Measurements from ENCODE around the gene PELI3.
A peak's percentile ranks its signal among the peaks of the same experiment; 100 is the strongest.
"Not testable (repeated sequence)": the region's sequence is repeated elsewhere in the genome, so short reads cannot be mapped to it uniquely, and the experiment has no call there.

PELI3 gene

DNA sequence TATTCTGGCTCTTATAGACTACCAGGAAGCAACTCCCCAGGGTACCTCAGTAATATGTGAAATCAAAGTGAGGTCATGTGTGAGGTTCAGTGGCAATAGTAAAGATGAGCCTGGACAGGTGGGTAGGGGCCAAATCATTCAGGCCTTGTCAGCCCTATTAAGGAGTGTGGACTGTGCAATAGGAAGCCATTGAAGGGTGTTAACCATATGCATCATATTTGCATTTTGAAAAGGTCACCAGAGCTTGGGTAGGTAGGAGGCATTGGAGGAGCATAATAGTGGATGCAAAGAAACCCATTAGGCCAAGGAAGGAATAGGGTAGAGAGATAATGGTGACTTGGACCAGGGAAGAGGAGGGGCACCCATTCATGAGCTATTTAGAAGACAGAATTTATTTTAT is 19.7 kb upstream of the PELI3 start:
- DNase-seq (ENCODE audit: low spot score), result no peak

DNA sequence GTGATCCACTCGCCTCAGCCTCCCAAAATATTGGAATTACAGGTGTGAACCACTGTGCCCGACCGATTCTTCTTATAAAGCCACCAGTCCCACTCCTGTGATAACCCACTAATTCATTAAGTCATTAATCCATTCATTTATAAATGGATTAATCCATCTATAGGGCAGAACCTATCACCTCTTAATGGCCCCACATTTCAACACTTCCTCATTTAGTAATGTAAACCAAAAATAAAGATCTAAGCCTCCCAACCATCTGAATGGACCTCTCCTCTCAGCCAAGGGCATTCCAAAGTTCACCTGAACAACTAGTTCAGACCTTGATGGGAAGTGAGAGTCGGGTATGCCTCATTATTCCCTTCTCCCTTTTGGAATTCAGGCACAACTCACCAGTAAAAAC is 18.2 kb upstream of the PELI3 start:
- no peak for DNase-seq (ENCODE audit: low spot score)

DNA sequence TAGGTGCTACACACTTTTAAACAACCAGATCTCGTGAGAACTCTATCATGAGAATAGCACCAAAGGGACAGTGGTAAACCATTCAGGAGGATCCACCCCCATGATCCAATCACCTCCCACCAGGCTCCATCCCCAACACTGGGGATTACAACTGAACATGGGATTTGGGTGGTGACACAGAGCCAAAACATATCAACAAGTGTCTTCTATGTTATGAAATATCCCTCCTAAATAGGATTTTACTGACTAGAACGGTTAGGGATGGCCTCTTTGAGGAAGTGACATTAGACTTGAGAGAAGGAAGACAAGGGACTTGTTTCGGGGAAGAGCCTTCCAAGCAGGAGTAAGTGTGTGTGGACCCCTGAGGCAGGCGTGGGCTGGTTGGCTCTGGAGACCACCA is 16.1 kb upstream of the PELI3 start:
- DNase-seq (ENCODE audit: low spot score), result no peak

DNA sequence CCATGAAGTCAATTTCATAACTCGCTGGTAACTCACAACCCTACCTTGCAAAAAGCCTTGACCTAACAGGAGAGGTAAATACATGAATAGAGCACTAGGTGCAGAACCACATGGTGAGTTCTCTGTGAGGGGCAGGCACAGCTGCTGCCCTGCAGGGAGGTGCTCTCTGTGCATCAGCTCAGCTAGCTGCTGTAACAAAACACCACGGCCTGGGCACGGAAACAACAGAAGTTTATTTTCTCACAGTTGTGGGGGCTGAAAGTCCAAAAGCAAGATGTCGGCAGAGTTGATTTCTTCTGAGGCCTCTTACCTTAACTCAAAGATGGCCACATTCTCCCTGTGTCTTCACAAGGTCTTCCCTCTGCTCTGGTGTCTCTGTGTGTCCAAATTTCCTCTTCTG is 15.0 kb upstream of the PELI3 start:
- no peak for DNase-seq (ENCODE audit: low spot score)

DNA sequence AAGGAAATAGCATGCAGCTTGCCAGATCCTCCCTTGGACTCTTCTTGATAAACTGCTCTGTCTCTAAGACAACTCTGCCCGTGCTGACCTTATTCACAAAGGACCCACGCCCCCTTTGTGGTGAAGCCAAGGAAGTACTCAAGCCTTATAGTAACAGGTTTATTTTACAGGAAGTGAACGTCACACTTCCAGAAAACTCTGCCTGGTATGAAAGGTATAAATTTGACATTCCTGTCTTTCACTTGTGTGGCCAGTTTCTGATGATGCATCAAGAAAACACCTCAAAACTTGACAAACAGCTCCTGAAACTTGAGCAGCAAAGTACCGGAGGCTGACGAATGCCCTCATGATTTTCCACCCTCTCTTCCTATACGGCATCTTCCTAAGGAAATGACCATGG is 12.5 kb upstream of the PELI3 start:
- no peak for DNase-seq (ENCODE audit: low spot score)

DNA sequence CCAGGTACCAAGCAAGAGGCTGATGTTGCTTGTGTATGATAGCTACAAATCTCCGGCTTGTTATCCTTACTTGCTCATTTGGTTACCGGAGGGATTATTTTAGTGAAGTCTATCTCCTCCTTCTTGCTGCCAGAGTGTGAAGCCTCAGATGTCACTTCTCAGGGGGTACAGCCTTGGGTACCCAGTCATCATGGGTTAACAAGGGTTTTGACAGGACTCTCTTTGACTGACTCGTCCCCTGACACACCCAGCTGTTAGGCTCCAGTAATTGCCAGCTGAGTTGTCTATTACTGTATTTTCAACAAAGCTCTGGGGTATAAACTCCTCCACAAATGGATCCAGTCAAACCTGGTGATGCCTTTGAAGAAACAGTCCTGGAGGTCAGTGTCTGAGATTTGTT is 11.9 kb upstream of the PELI3 start:
- no peak for DNase-seq (ENCODE audit: low spot score)

DNA sequence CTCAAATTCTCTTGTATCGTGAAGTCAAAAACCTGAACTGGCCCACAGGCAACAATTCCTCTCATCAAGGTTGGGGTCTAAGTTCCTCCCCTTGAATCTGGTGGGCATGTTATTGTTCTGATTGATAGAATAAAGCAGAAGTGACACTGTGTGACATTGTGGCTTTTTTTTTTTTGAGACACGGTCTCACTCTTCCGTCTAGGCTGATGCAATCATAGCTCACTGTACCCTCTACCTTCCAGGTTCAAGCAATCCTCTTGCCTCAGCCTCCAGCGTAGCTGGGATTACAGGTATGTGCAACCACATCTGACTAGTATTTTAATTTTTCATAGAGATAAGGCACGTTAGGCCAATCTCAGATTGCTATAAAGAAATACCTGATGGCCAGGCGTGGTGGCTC is 8.9 kb upstream of the PELI3 start:
- DNase-seq (ENCODE audit: low spot score), result no peak

DNA sequence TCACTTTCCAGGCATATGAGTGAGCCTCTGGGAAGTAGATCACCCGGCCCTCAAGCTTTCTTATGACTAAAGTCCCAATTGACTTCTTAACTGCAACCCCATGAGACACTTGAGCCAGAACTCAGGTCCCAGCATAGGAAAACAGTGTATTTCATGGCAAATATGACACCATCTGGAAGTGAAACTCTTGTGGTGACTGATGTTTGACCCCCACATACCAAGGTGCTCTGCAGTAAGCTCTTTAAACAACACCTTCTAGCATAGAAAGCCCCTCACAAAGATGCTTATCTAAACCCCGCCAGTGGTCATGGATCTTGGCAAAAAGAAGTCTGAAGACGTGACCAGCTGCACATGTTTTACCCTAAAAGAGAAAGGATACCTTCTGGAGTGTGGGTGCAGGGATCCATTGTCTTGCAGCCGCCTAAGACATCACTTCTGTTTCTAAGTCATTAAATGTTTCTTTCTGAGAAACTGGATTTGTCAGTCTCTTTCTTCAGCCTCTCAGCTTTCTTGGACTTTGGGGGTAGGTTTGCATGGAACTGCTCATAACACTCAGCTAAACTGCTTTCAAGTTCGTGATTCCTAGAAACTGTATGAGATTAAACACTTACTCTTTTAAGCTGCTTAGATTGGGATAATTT is 7.4 kb upstream of the PELI3 start:
- no peak for DNase-seq (ENCODE audit: low spot score)

DNA sequence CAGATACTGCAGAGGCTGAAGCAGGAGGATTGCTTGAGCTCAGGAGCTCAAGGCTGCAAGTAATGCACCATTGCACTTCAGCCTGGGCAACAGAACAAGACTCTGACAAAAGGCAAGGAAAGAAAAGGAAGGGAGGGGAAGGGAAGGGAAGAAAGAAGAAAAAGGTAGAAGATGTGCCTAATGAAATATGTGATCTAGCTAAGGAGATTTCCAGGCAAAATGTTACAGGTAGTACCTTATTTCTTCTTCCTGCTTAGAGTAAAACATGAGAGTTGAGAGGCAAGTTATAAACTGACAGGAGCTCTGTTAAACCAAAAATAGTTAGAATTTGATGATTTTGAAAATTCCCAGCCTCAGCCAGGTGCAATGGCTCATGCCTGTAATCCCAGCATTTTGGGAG is 4.7 kb upstream of the PELI3 start:
- no peak for DNase-seq (ENCODE audit: low spot score)

DNA sequence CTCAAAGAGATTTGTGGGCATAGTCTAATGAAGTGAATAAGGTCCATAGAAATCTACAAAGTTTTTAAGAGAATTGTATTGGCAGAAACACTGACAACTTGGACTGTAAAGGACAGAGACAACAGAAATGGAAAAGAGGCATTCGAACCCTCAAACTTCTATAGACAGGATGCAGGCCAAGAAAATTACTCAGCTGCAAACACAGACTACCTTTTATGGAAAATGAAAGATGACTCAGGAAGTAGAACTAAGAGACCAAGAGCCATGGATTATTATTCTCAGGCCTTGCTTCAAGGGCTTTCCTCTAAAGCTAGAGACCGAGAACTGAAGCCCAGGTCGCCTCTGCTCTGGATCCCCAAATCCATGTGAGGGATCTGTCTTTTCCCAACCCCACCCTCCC is 3.8 kb upstream of the PELI3 start:
- no peak for DNase-seq (ENCODE audit: low spot score)

DNA sequence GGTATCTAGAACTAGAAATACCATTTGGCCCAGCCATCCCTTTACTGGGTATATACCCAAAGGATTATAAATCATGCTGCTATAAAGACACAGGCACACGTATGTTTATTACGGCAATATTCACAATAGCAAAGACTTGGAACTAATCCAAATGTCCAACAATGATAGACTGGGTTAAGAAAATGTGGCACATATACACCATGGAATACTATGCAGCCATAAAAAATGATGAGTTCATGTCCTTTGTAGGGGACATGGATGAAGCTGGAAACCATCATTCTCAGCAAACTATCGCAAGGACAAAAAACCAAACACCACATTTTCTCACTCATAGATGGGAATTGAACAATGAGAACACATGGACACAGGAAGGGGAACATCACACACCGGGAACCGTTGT is 2.6 kb upstream of the PELI3 start:
- DNase-seq (ENCODE audit: low spot score), result not testable (repeated sequence)

DNA sequence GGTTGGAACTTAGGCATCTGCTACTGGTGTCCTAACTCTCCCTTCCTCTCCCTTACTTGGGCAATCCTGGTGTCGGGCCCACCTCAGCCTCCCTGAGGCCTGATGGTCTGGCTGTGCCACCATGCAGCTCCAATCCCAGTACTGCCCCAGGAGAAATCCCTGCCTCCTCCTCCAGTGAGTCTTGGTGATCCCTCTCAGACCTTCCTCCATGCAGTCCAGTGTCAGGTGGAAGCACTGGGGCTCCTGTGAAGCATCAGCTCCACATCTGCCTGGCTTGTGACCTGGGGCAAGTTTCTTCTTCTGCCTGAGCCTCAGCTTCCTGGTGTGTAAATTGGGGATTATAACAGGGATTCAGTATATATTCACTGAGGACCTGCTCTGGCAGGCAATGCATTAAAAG is 1.8 kb upstream of the PELI3 start:
- no peak for DNase-seq (ENCODE audit: low spot score)

DNA sequence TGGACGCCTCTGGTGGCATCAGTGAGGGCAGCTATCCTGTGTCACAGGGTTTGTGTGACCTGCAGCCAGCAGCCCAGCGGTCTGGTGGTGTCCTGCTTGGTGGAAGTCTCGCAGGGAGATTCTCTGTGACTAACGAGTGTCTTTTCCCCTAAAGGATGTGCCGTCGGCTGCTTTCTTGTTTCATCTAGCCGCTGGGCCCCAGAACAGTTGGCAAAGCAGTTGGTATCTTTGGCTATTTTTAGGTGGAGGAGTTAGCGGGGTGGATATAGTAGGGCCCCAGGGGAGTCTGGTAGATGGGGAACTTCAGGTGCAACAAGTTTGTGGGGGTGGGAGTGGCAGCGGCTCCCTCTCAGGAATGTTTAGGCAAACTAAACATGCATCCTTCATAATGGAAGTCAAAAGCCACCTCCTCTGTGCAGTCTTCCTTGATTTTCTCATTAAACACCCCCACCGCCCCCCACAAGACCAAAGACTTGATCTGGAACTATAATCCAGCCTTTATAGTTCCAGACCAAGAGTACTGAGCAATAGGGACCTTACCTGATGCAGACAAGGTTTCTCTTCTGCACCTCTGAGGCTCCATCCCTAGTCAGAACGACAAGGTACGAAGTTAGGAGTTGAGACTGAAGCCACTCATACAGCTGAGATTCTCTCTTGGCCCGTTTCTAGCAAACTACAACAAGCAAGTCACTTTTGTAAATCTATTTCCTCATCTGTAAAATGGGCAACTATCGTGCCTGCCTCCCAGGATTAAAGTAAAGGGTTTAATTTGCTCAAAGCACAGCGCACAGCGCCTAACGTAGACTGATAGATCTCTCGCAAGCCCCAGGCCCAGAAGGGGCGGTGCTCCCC is 1.1 kb upstream of the PELI3 start:
- no peak for DNase-seq (ENCODE audit: low spot score)

DNA sequence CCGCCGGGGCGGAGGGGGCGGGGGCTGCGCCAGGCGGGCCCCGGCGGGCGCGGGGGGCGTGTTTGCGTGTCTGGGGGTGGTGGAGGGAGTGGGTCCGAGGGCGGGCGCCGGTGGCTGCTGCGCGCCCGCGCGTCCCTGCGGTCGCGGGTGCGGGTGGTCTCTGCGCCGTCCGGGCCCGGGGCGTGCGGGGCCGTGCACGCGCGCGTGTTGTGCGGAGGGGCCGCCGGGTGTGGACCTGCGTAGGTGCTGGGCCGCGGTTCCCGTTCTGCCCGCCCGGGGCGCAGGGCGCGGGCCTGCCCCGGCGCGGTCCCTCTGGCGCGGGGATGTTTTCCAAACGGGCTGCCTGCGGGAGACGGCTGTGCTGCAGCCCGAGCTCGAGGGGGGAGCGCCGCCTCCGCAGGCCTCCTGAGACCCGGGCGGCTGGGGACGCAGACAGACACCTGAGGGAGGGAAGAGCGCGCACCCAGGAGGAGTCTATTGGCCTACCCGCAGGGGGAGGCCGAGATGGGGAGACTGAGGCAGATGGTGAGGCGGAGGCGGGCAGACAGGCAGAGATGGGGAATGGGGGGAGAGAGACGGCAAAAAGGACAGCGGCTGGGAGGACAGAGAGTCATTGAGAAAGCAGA is 442 bp downstream of the PELI3 start:
- peak; percentile 79 for DNase-seq (ENCODE audit: low spot score)

DNA sequence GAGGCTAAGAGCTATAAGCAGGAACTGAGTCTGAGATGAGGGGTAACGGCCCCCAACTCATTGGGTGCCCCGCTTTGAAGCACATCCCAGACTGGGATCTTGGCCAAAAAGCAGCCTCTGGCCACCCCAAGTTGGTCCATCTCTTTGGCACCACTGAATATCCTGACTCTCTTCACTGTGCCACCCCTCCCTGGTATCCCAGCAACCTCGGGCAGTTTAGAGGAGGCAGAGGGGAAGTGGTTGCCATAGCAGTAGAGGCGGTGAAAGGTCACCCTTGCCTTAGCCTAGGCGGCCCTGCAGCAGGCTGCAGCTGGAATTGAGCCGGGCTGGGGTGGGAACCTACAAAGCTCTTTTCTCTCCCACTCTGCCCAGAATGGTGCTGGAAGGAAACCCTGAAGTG is 1.1 kb downstream of the PELI3 start:
- DNase-seq (ENCODE audit: low spot score), result no peak

DNA sequence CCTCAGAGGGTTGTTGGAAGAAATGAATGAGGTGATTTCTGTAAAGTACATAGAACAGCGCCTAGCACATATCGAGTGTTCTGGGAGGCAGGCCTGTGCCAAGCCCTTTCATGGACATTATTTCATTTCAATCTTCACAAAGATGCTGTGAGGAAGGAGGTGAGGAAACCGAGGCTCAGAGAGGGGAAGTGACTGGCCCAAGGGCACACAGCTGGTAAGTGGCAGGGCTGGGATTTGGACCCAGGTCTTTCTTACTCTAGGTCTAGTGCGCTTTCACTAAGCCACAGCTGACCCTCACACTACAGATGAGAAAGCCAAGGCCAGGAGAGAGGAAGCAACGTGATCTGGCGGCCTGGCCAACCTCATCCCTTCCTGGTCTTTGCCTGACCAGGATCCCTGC is 2.0 kb downstream of the PELI3 start:
- DNase-seq (ENCODE audit: low spot score), result no peak

DNA sequence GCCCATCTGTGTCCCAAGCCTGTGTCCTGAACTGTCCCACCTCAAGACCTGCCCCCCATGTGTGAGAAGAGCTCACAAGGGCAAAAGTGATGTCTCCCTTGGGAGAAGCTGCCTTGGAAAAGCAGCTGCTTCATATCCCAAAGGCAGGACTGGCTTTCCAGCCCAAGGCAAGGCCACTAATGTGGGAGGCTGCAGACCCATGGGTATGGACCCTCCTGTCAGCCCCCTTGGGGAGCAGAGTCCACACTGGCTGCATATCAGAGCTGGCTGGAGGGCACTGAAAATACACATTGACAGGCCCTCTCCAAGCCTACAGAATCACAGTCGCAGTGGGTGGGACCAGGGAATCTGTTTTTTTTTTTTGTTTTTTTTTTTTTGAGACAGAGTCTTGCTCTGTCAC is 2.7 kb downstream of the PELI3 start:
- DNase-seq (ENCODE audit: low spot score), result no peak

DNA sequence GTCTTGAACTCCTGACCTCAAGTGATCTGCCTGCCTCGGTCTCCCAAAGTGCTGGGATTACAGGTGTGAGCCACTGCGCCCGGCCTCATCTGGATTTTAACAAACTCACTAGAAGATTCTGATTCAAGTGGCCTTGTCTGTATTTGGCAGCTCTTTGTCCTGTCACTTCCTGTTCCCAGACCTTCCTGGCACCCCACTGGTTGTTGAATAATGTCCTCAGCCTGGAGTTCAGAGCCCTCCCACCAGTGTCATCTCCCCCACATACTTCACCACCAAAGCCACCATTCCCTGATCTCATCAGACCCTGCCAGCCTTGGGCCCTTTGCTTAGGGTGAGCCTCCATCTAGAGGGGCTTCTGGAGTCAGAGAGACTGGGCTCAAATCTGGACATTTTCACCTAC is 3.3 kb downstream of the PELI3 start:
- no peak for DNase-seq (ENCODE audit: low spot score)

DNA sequence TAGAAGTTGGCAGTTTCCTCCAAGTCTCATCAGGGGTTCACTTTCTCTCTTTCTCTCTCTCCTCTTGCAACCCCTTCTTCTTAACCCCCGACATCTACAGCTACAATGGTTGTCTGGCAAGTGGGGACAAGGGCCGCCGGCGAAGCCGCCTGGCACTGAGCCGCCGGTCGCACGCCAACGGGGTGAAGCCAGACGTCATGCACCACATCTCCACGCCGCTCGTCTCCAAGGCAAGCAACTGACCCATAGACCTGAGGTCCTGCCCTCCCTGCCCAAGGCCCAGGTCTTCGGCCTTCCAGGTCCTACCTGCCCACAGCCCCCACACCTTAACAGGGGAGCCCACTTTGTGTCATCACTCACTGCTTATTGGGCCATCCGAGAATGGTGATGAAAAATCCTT is 4.4 kb downstream of the PELI3 start:
- DNase-seq (ENCODE audit: low spot score), result no peak

DNA sequence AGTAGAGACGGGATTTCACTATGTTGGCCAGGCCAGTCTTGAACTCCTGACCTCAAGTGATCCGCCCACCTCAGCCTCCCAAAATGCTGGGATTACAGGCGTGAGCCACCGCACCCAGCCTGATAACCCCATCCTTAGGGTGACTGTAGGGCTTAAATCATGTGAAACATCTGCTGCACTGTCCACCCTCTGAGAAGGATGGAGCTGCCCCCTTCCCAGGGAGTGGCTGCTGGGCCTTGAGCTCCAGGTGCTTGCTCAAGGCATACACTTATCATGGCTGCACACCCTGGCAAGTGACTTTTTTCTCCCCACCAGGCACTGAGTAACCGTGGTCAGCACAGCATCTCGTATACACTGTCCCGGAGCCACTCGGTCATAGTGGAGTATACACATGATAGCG is 5.3 kb downstream of the PELI3 start:
- no peak for DNase-seq (ENCODE audit: low spot score)

DNA sequence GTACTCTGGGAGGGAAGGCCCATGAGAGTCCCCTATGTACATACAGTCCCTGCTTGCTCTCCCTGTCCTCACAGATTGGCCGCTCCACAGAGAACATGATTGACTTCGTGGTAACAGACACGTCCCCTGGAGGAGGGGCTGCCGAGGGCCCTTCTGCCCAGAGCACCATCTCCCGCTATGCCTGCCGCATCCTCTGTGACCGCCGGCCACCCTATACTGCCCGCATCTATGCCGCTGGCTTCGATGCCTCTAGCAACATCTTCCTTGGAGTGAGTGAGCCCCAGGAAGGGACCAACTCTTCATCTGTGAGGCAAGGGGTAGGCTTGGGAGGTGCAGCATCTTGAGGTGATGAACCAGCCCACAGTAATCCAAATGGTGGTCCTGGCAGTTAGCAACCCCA is 6.5 kb downstream of the PELI3 start:
- no peak for DNase-seq (ENCODE audit: low spot score)

DNA sequence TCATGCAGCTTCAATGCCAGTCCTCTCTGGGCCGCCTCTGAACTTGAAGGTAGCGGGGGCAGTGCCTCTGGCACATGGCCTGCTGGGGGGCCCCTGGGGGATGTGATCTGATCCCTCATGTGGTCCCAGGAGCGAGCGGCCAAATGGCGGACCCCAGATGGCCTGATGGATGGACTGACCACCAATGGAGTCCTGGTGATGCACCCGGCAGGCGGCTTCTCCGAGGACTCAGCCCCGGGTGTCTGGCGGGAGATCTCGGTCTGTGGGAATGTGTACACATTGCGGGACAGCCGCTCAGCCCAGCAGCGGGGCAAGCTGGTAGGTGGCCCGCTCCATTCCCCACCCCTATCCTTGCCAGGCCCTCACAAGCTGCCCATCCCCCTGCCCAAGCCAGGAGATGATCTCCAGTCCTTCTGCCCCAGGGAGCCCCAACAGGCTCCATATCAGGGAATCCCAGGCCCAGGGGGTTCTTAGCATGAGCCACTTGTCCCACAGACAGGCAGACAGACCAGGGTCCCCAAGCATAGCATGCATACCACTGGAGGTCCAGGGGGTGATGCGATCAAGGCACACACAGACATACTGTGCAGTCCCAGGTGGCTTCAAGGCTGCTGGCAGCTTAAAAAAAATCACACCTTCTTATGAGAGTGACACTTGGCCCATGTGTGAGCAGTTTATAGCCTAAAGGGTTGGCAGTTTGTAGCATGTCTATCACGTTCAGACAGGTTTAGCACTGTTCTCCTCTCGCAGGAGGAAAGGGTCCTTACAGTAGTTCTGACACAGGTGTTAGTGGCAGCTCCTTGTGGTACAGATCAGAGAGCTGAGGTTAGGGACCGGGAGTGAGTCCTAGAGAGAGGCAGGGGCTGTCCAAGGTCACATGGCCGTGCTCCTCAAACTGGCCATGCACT is 7.2 kb downstream of the PELI3 start:
- no peak for DNase-seq (ENCODE audit: low spot score)
